Ascending aorta (tissue), 2 donors: ENCODE results near the gene PACRG. TPM values are rescaled to one million over a fixed set of nuclear protein-coding genes. Genes with fewer than 3 reads are reported as not detected.

Experiments
- DNase-seq, 2 donors: peaks; one replicate each; pipeline ENCODE4 v3.0.0-alpha.2; 2019; ENCODE audit warnings: low spot score in 2 of 2
- H3K27ac ChIP-seq, 2 donors: fragments of 200-600 bp; sonication (generic); one replicate each; pipeline ENCODE4 v1.5.1; 2016 to 2017; ENCODE audit warnings: mild to moderate bottlenecking in 1 of 2
- H3K27me3 ChIP-seq: fragments of 200-600 bp; sonication (generic); one replicate; pipeline ENCODE4 v1.5.1; 2017
- H3K36me3 ChIP-seq, 2 donors: fragments of 200-600 bp; sonication (generic); one replicate each; pipeline ENCODE4 v1.5.1; 2016
- H3K4me1 ChIP-seq, 2 donors: fragments of 200-600 bp; sonication (generic); one replicate each; pipeline ENCODE4 v1.5.1; 2016 to 2017; ENCODE audit warnings: mild to moderate bottlenecking in 1 of 2
- H3K4me3 ChIP-seq, 2 donors: fragments of 200-600 bp; sonication (generic); one replicate each; pipeline ENCODE4 v1.5.1; 2016 to 2017; ENCODE audit warnings: mild to moderate bottlenecking in 1 of 2
- H3K9me3 ChIP-seq, 2 donors: fragments of 200-600 bp; sonication (generic); one replicate each; pipeline ENCODE4 v1.5.1; 2016
- CTCF ChIP-seq, 3 experiments: fragments of 200-600 bp in 2 of 3; fragments of 450-650 bp in 1 of 3; sonication (generic) in 2 of 3; IDR thresholded peaks; one replicate each; pipeline ENCODE4 v1.5.1; 2016 to 2019; ENCODE audit warnings: antibody characterized with exemption in 3 of 3, mild to moderate bottlenecking in 1 of 3, moderate library complexity in 1 of 3
- intact Hi-C: fragments of 100-400 bp; cut with DNase I; formaldehyde crosslinking; loops from one replicate; pipeline ENCODE4 v1.15.1; 2023
- total RNA-seq: library from RNA; depleted of rRNA; stranded (reverse); fragments of >200 nt; gene quantifications from one replicate; pipeline ENCODE4 v1.1.0, GENCODE V29; 2016

Gene PACRG
- total RNA-seq, 1 donor from 2014 or later, result not detected

- Histone ChIP-seq H3K4me3 (no peak overlapping the region), H3K9me3 (no peaks in the 10 kb centered on the region), H3K27me3 (no peaks in the 10 kb centered on the region), H3K27ac (peak overlapping the region in 1 of 2 donors; percentile 1), H3K4me1 (peaks cover 3 to 13% of the 10 kb centered on the region in 2 donors), H3K36me3 (no peaks in the 10 kb centered on the region)
- intact Hi-C loops, result loop anchor here (10.0 kb wide), 2 partner anchors 615 to 745 kb away; partner anchors contain the start of genes PACRG and PRKN
- TF ChIP-seq CTCF (IDR thresholded peaks at IDR 0.05), result no peak
- no peak for DNase-seq
These were observed 611.7 kb downstream of the PACRG start for GRCh38 chr6:163339466-163339865.

DNA sequence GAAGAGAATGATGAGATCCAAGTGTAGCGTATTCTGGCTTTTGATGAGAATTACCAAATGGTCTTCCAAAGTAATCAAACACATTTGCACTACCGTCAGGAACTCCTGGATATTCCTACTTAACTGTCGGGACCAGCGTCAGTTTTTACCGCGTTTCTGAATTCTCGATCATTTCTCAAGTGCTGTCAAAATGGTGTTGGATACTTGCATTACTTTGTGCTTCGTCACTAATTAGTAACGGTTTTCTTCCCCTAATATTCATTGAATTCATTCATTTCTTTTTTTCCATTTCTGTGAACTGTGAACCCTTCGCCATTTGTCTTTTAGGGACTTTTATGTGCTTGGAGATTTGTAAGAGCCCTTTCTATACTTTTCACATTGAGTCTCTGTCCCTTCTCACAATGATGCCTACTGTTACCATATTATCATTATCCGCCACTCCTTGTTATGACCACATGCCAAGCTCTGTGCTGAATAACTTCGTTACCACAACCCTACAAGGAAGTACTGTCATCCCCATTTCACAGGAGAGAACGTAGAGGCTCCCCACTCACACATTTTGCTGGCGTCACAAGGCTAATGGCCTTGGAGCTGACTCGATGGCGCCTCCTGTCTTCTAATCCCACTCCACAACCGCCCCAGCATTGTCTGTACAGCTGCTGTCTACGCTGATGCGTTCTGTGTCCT lies 612.6 kb downstream of the PACRG start:
- no peak overlapping the region for H3K27ac ChIP-seq
- no peak overlapping the region for H3K4me3 ChIP-seq
- no peaks in the 10 kb centered on the region for H3K36me3 ChIP-seq
- no peaks in the 10 kb centered on the region for H3K9me3 ChIP-seq
- no peak for DNase-seq
- no peak for TF ChIP-seq CTCF (IDR thresholded peaks at IDR 0.05)
- intact Hi-C loops, result no loop called here
- H3K27me3 ChIP-seq, result no peaks in the 10 kb centered on the region
- H3K4me1 ChIP-seq, result peaks cover 0 to 8% of the 10 kb centered on the region in 2 donors

DNA sequence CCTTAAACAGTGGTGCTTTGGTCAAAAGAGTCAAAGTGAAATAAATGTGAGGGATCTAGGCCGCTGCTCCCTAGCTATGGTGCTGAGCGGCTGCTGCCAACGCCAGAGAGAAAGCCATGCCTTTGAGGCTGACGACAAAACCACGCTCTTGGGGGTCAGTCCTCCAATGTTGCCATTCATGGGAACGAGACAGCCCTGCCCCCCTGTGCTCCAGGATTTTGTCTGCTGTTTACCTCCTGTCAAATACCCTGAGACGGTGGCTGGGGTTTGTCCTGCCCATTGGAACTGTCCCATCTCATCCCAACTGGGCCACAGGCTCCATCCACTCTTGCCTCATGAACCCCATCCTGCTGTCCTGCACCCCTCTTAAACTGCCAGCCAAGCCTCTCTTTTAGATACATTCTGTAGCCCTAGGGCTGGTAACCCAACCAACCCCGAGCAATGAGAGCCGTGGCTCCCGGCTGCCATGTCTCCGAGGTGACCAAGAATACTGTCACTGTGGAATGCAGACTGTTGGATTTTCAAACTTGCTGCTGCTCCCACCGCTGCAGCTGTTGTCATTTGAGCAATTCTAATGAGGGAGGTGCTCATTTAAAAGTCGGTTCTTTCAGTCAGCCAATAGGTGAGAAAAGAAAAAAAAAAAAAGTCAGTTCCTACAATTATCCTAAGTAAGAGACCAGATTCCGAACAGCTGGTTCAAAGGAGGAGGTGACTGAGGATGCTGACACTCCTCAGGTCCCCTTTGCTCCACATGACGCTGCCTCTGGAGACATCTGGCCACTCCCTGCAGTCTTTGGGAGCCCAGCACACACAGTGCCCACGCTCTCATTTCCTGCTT lies 613.7 kb downstream of the PACRG start:
- Histone ChIP-seq H3K4me1 (peaks cover 0 to 4% of the 10 kb centered on the region in 2 donors), H3K27me3 (no peaks in the 10 kb centered on the region), H3K27ac (no peak overlapping the region), H3K36me3 (no peaks in the 10 kb centered on the region), H3K4me3 (no peak overlapping the region), H3K9me3 (no peaks in the 10 kb centered on the region)
- no peak for DNase-seq
- no peak for TF ChIP-seq CTCF (IDR thresholded peaks at IDR 0.05)
- intact Hi-C loops, result no loop called here

- intact Hi-C loops, result no loop called here
- TF ChIP-seq CTCF (IDR thresholded peaks at IDR 0.05), result no peak
- Histone ChIP-seq H3K9me3 (no peaks in the 10 kb centered on the region), H3K4me3 (no peak overlapping the region), H3K4me1 (peaks cover 4 to 5% of the 10 kb centered on the region in 2 donors), H3K27ac (no peak overlapping the region), H3K27me3 (no peaks in the 10 kb centered on the region), H3K36me3 (no peaks in the 10 kb centered on the region)
- no peak for DNase-seq
These were observed 615.1 kb downstream of the PACRG start for GRCh38 chr6:163342571-163343539.

GRCh38 chr6:163343609-163344008 lies 615.8 kb downstream of the PACRG start:
- intact Hi-C loops, result no loop called here
- no peaks in the 10 kb centered on the region for H3K36me3 ChIP-seq
- H3K27ac ChIP-seq, result no peak overlapping the region
- peaks cover 4 to 5% of the 10 kb centered on the region in 2 donors for H3K4me1 ChIP-seq
- TF ChIP-seq CTCF (IDR thresholded peaks at IDR 0.05), result no peak
- H3K4me3 ChIP-seq, result no peak overlapping the region
- no peak for DNase-seq
- no peaks in the 10 kb centered on the region for H3K9me3 ChIP-seq
- H3K27me3 ChIP-seq, result no peaks in the 10 kb centered on the region
